ENCODE measurements around the gene GALNT10. TPM values are rescaled to one million over a fixed set of nuclear protein-coding genes. Genes with fewer than 3 reads are reported as not detected.
A peak's percentile ranks its signal among the peaks of the same experiment; 100 is the strongest.

Gene GALNT10
- total and polyA plus RNA-seq, 3 donors from 2014 or later: 15.7 to 19.3 (median 17.2) TPM

DNA sequence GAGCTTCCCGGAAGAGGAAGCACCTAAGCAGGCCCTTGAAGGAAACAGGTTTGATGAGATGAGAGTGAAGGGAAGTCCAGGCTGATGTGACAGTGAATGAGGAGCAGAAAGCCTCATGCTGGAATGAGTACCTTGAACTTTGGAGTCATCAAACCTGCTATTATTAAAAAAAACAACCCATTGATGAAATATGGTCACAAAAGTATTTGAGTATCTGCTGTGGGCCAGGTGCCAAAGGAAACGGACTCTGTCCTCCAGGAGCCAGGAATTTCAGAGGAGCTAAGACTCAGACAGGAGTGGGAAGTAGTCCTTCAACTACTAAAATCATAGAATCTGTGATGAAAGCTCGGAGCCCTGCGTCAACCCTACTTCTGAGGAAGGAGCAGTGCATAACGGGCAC lies 275.6 kb downstream of the GALNT10 start:
- intact Hi-C loops (cut with DNase I; ENCODE audit: low total_unique reads): no loop called here
- 75% methylated on average over 5 of the region's 5 CpGs for WGBS, 2 donors
- Histone ChIP-seq H3K36me3 (ENCODE audit: low read depth, missing control alignments) (no peaks in the 10 kb centered on the region), H3K4me1 (no peaks in the 10 kb centered on the region), H3K27me3 (no peaks in the 10 kb centered on the region), H3K27ac (no peak overlapping the region), H3K4me3 (no peak overlapping the region), H3K9me3 (no peaks in the 10 kb centered on the region)
- TF ChIP-seq, protein P1, sequence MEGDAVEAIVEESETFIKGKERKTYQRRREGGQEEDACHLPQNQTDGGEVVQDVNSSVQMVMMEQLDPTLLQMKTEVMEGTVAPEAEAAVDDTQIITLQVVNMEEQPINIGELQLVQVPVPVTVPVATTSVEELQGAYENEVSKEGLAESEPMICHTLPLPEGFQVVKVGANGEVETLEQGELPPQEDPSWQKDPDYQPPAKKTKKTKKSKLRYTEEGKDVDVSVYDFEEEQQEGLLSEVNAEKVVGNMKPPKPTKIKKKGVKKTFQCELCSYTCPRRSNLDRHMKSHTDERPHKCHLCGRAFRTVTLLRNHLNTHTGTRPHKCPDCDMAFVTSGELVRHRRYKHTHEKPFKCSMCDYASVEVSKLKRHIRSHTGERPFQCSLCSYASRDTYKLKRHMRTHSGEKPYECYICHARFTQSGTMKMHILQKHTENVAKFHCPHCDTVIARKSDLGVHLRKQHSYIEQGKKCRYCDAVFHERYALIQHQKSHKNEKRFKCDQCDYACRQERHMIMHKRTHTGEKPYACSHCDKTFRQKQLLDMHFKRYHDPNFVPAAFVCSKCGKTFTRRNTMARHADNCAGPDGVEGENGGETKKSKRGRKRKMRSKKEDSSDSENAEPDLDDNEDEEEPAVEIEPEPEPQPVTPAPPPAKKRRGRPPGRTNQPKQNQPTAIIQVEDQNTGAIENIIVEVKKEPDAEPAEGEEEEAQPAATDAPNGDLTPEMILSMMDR (IDR thresholded peaks at IDR 0.05): no peak
- no peak for TF ChIP-seq POLR2A (IDR thresholded peaks at IDR 0.05)
- no peak for DNase-seq

DNA sequence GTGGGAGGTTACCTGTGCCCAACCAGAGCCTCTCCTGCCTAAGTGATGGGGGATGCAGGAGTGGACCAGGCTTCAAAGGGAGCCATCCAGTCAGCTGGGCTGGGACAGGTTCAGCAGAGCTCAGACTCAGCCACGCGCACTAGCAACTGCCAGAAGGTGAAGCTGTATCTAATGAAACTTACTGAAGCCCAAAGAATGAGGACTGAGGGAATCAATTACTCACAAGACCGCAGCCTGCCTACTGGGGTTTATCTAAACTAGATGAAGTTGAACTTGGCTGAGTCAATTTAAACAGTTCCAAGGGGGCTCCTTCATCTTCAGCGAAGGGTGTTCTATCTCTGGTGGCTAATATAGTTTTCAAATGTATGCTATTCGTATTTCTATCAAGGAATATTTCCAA lies 276.1 kb downstream of the GALNT10 start:
- intact Hi-C loops (cut with DNase I; ENCODE audit: low total_unique reads): no loop called here
- Histone ChIP-seq H3K27me3 (no peaks in the 10 kb centered on the region), H3K4me1 (no peaks in the 10 kb centered on the region), H3K9me3 (no peaks in the 10 kb centered on the region), H3K4me3 (no peak overlapping the region), H3K27ac (no peak overlapping the region), H3K36me3 (ENCODE audit: low read depth, missing control alignments) (no peaks in the 10 kb centered on the region)
- no peak for TF ChIP-seq POLR2A (IDR thresholded peaks at IDR 0.05)
- TF ChIP-seq, protein P1 (IDR thresholded peaks at IDR 0.05): no peak
- no peak for DNase-seq
- WGBS, 2 donors: 91 to 94% methylated on average over 5 of the region's 5 CpGs

DNA sequence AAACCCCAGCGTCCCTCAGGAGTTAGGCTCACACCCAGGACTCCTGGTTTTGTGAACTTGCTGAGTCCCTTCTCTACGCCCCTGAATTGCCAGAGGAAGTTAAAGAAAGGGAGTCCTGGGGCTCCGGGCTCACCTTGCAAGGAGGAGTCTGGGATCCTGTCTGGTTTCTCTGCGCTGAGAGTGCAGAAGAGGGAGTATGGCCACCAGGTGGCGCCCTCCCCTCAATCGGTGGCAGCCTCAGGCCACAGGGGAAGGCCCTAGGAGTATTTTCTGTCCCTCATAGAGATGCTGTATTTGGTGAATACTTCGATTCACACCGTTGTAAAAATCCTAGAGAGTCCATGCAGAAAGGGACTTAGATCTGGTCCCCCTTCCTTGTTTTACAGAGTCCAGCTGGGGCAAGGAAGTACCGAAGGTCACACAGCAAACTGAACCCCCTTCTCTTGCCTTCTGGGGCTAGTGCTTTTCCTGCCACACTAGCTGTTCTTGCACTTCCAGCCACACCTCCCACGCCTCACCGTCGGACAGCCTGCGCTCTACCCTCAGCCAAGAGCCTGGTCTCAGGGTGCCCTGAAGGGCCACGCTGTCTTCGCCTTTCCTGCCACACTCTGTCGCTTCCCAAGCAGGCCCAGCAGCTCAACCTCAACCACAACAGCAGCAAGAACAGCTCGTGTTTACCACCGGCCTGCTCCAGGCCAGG lies 277.3 kb downstream of the GALNT10 start:
- DNase-seq: peak; percentile 90
- no peaks in the 10 kb centered on the region for H3K36me3 ChIP-seq (ENCODE audit: low read depth, missing control alignments)
- intact Hi-C loops (cut with DNase I; ENCODE audit: low total_unique reads): no loop called here
- H3K27ac ChIP-seq: no peak overlapping the region
- no peaks in the 10 kb centered on the region for H3K9me3 ChIP-seq
- WGBS, 2 donors: 45 to 49% methylated on average over 18 of the region's 18 CpGs
- TF ChIP-seq, protein P1 (IDR thresholded peaks at IDR 0.05): peak; percentile 80 to 98 (median 88)
- no peak for TF ChIP-seq POLR2A (IDR thresholded peaks at IDR 0.05)
- H3K27me3 ChIP-seq: no peaks in the 10 kb centered on the region
- H3K4me3 ChIP-seq: no peak overlapping the region
- H3K4me1 ChIP-seq: no peaks in the 10 kb centered on the region

DNA sequence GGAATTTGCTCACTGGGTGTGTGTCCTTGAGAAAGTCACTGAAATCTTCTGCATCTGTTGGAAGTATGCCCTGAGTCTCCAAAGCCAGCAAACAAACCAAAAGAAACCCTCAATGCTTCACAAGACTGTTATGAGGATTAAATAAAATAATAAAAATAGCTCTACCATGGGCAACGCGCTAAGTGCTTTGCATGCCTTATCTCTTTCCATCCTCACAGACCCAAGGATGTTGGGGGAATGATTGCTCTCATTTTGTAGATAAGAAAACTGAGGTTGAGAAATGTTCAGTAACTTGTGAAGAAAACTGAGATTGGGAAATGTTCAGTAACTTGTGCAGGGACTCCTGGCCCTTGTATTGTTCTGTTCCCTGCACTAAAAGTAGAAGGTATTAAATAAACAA lies 279.6 kb downstream of the GALNT10 start:
- TF ChIP-seq, protein P1 (IDR thresholded peaks at IDR 0.05): no peak
- TF ChIP-seq POLR2A (IDR thresholded peaks at IDR 0.05): no peak
- no peaks in the 10 kb centered on the region for H3K9me3 ChIP-seq
- H3K36me3 ChIP-seq (ENCODE audit: low read depth, missing control alignments): no peaks in the 10 kb centered on the region
- H3K27me3 ChIP-seq: no peaks in the 10 kb centered on the region
- no peak overlapping the region for H3K27ac ChIP-seq
- 65 to 67% methylated on average over 2 of the region's 2 CpGs for WGBS, 2 donors
- H3K4me1 ChIP-seq: peaks cover 6% of the 10 kb centered on the region
- DNase-seq: no peak
- no peak overlapping the region for H3K4me3 ChIP-seq
- intact Hi-C loops (cut with DNase I; ENCODE audit: low total_unique reads): loop anchor here (10.0 kb wide), 1 partner anchor 135 kb away; no protein-coding TSS in a partner anchor

MicroRNA genes within 50 kb of the gene (microRNA counts, 767-probe panel; counts per million panel counts)
- 0 to 152 counts per million in 2 donors for microRNA hsa-miR-1294

Small RNAs within 50 kb of the gene (microRNA-seq; reads per million reads assigned to microRNA genes)
- gene MIR1294 (ENCODE audit: borderline number of aligned reads in 2 of 2, borderline replicate concordance in 1 of 2): 11.7 to 15.3 reads per million in 2 donors

Small RNAs within 50 kb of the gene (small RNA-seq; reads per million reads assigned to genes)
- gene MIR1294 (0.19 to 0.27 reads per million in 2 donors), gene RN7SL655P (0 reads per million in 2 donors)

Other genes with a start within 250 kb of the GALNT10 start
- 10 to 100 TPM; 36.1 to 45.5 TPM for gene FAM114A2, start 151.8 kb upstream of the GALNT10 start, total RNA-seq
- gene FAM114A2, start 151.8 kb upstream of the GALNT10 start, polyA plus RNA-seq (ENCODE audit: insufficient read depth, low read depth, low replicate concordance): 82.1 TPM
- gene MFAP3, start 151.8 kb upstream of the GALNT10 start, total RNA-seq: 10 to 100 TPM; 30.0 to 31.5 TPM
- 18.5 TPM for gene MFAP3, start 151.8 kb upstream of the GALNT10 start, polyA plus RNA-seq (ENCODE audit: insufficient read depth, low read depth, low replicate concordance)